H1 (cell line): ENCODE data around the gene PPARGC1A. TPM values are rescaled to one million over a fixed set of nuclear protein-coding genes. Genes with fewer than 3 reads are reported as not detected.

ENCODE experiments used
- CTCF ChIA-PET: fragments of 300-600 bp; sonication (Branson Sonifier 250); formaldehyde crosslinking; loops from one replicate; lab custom pipeline; 2021; ENCODE audit not compliant: partially characterized antibody; lab: Charles Lee
- POLR2A ChIA-PET: fragments of 300-600 bp; sonication (Branson Sonifier 250); formaldehyde crosslinking; loops from one replicate; lab custom pipeline; 2021; ENCODE audit warnings: inconsistent platforms; ENCODE audit not compliant: partially characterized antibody; lab: Charles Lee
- DNase-seq, 2 experiments: peaks; one replicate each; pipeline versions ENCODE4 v3.0.0 to v3.0.0-alpha.2; 2010 to 2022; ENCODE audit warnings: low spot score in 2 of 2, low read depth in 1 of 2, mixed read lengths in 1 of 2
- FAIRE-seq: peaks from 2 replicates; lab custom pipeline; 2011; peaks lifted over from hg19 to GRCh38; lab: Jason Lieb, UNC
- H2AFZ ChIP-seq: 2 replicates; pipeline ENCODE4 v1.8.1; 2012; ENCODE audit warnings: low read length, inconsistent platforms
- H2AK5ac ChIP-seq: 2 replicates; pipeline ENCODE4 v1.6.1; 2013; ENCODE audit warnings: low read depth, low read length
- H2BK120ac ChIP-seq: replicated peaks from 2 replicates; pipeline ENCODE3; 2013; ENCODE audit warnings: low read depth, low read length, inconsistent platforms
- H2BK12ac ChIP-seq: 2 replicates; pipeline ENCODE4 v1.6.1; 2013; ENCODE audit warnings: low read depth, low read length
- H2BK15ac ChIP-seq: 2 replicates; pipeline ENCODE4 v1.6.1; 2013; ENCODE audit warnings: low read length
- H2BK20ac ChIP-seq: 2 replicates; pipeline ENCODE4 v1.6.1; 2013; ENCODE audit warnings: low read length
- H2BK5ac ChIP-seq: 2 replicates; pipeline ENCODE4 v1.6.1; 2013; ENCODE audit warnings: low read depth, low read length
- H3K14ac ChIP-seq: 2 replicates; pipeline ENCODE4 v1.6.1; 2013; ENCODE audit warnings: inconsistent platforms; ENCODE audit not compliant: insufficient read length
- H3K18ac ChIP-seq: 2 replicates; pipeline ENCODE4 v1.6.1; 2013; ENCODE audit warnings: low read length; ENCODE audit errors: extremely low read depth
- H3K23ac ChIP-seq: 2 replicates; pipeline ENCODE4 v1.6.1; 2013; ENCODE audit warnings: inconsistent platforms; ENCODE audit not compliant: insufficient read length
- H3K23me2 ChIP-seq: 2 replicates; pipeline ENCODE4 v1.6.1; 2013; ENCODE audit warnings: low read depth, low read length
- H3K27ac ChIP-seq: 2 replicates; pipeline ENCODE4 v1.6.1; 2011; ENCODE audit warnings: low read depth, low read length, inconsistent platforms
- H3K27me3 ChIP-seq, 4 experiments: replicated peaks in 1 of 4; 1 replicate in 1 of 4; 2 replicates in 3 of 4; pipeline versions ENCODE4 v1.6.1 to v1.8.1; 2011 to 2013; ENCODE audit warnings: low read length in 3 of 4, mild to moderate bottlenecking in 3 of 4, inconsistent platforms in 2 of 4, mixed read lengths in 2 of 4, moderate library complexity in 1 of 4; ENCODE audit not compliant: control insufficient read depth in 3 of 4, insufficient read depth in 3 of 4; ENCODE audit errors: extremely low read depth in 1 of 4
- H3K36me3 ChIP-seq, 4 experiments: 2 replicates each; pipeline versions ENCODE4 v1.6.1 to v1.8.1; 2011 to 2013; ENCODE audit warnings: mild to moderate bottlenecking in 4 of 4, low read length in 3 of 4, moderate library complexity in 2 of 4, control low read depth in 1 of 4, inconsistent platforms in 1 of 4; ENCODE audit not compliant: insufficient read depth in 4 of 4, control insufficient read depth in 2 of 4
- H3K4ac ChIP-seq: replicated peaks from 2 replicates; pipeline ENCODE3; 2013; ENCODE audit warnings: low read length, low read depth, mixed read lengths, inconsistent platforms; ENCODE audit not compliant: insufficient read length
- H3K4me1 ChIP-seq, 4 experiments: replicated peaks in 1 of 4; 1 replicate in 1 of 4; 2 replicates in 3 of 4; pipeline versions ENCODE4 v1.6.1 to v1.8.1; 2011 to 2013; ENCODE audit warnings: low read length in 3 of 4, inconsistent platforms in 2 of 4, mixed read lengths in 1 of 4; ENCODE audit not compliant: insufficient read depth in 4 of 4, control insufficient read depth in 3 of 4
- H3K4me2 ChIP-seq, 2 experiments: 2 replicates each; pipeline versions ENCODE4 v1.6.1 to v1.8.1; 2011 to 2013; ENCODE audit warnings: low read depth in 2 of 2, low read length in 2 of 2, control low read depth in 1 of 2, inconsistent platforms in 1 of 2, mild to moderate bottlenecking in 1 of 2; ENCODE audit not compliant: insufficient read depth in 1 of 2
- H3K4me3 ChIP-seq, 4 experiments: fragments of 200-600, 300-600 bp in 1 of 4; sonication (generic), shearing (Covaris generic), sonication (Bioruptor Twin) in 1 of 4; 2 replicates each; pipeline versions ENCODE4 v1.5.1 to v1.8.1; 2011 to 2016; ENCODE audit warnings: low read length in 4 of 4, low read depth in 3 of 4, control low read depth in 2 of 4, inconsistent platforms in 2 of 4, mild to moderate bottlenecking in 2 of 4, mixed read lengths in 1 of 4, moderate library complexity in 1 of 4; ENCODE audit not compliant: insufficient read depth in 2 of 4; ENCODE audit errors: extremely low read depth in 1 of 4
- H3K56ac ChIP-seq: replicated peaks from 2 replicates; pipeline ENCODE3; 2013; ENCODE audit warnings: low read depth, mild to moderate bottlenecking, mixed read lengths, low read length, inconsistent platforms; ENCODE audit not compliant: insufficient read length
- H3K79me1 ChIP-seq: 2 replicates; pipeline ENCODE4 v1.6.1; 2013; ENCODE audit warnings: low read depth, low read length, control low read depth
- H3K79me2 ChIP-seq, 2 experiments: 2 replicates each; pipeline versions ENCODE4 v1.6.1 to v1.8.1; 2012 to 2013; ENCODE audit warnings: low read length in 2 of 2, mild to moderate bottlenecking in 2 of 2, inconsistent platforms in 1 of 2; ENCODE audit not compliant: insufficient read depth in 2 of 2, control insufficient read depth in 1 of 2
- H3K9ac ChIP-seq, 4 experiments: replicated peaks in 1 of 4; 1 replicate in 1 of 4; 2 replicates in 3 of 4; pipeline versions ENCODE4 v1.6.1 to v1.8.1; 2011 to 2013; ENCODE audit warnings: low read depth in 3 of 4, low read length in 3 of 4, control low read depth in 2 of 4, mild to moderate bottlenecking in 2 of 4, moderate library complexity in 2 of 4, inconsistent platforms in 1 of 4; ENCODE audit errors: extremely low read depth in 1 of 4
- H3K9me3 ChIP-seq, 2 experiments: 2 replicates each; pipeline versions ENCODE4 v1.6.1 to v1.8.1; 2012 to 2013; ENCODE audit warnings: mild to moderate bottlenecking in 2 of 2, moderate library complexity in 2 of 2, control low read depth in 1 of 2, inconsistent platforms in 1 of 2, low read depth in 1 of 2, low read length in 1 of 2, mixed read lengths in 1 of 2; ENCODE audit not compliant: insufficient read depth in 2 of 2
- H4K20me1 ChIP-seq, 2 experiments: replicated peaks in 1 of 2; 2 replicates each; pipeline versions ENCODE3 to v1.8.1; 2011 to 2013; ENCODE audit warnings: inconsistent platforms in 2 of 2, low read length in 2 of 2, mild to moderate bottlenecking in 1 of 2; ENCODE audit not compliant: insufficient read depth in 2 of 2, control insufficient read depth in 1 of 2
- H4K5ac ChIP-seq: 2 replicates; pipeline ENCODE4 v1.6.1; 2013; ENCODE audit warnings: low read length, low read depth, mixed read lengths, inconsistent platforms; ENCODE audit not compliant: insufficient read length
- H4K8ac ChIP-seq: 2 replicates; pipeline ENCODE4 v1.8.0; 2013; ENCODE audit warnings: mild to moderate bottlenecking, moderate library complexity, low read length, inconsistent platforms; ENCODE audit not compliant: insufficient read depth; ENCODE audit errors: extremely low read depth
- H4K91ac ChIP-seq: replicated peaks from 2 replicates; pipeline ENCODE3; 2013; ENCODE audit warnings: low read length, mixed read lengths, inconsistent platforms; ENCODE audit not compliant: insufficient read length
- WGBS, 2 experiments: shearing (Covaris generic) in 1 of 2; methylation state at CpG; one replicate each; pipeline versions ENCODE4 v1.1.6 to v1.1.7; 2013 to 2015; ENCODE audit warnings: low lambda C conversion rate in 2 of 2, mixed read lengths in 2 of 2, inconsistent platforms in 1 of 2, low coverage in 1 of 2, missing lambda C conversion rate in 1 of 2; ENCODE audit not compliant: insufficient replicate concordance in 2 of 2, insufficient coverage in 1 of 2, insufficient read length in 1 of 2; ENCODE audit errors: extremely low coverage in 1 of 2, missing lambda C conversion rate in 1 of 2; 5-methylcytosine and 5-hydroxymethylcytosine counted together
- polyA plus RNA-seq, 7 experiments: library from polyadenylated mRNA; depleted of rRNA in 3 of 7; stranded (reverse) in 5 of 7; unstranded in 2 of 7; fragments of >200 nt in 5 of 7; fragments of 200-250 nt in 2 of 7; gene quantifications; 1 replicate in 5 of 7; 2 replicates in 1 of 7; 4 replicates in 1 of 7; pipeline versions ENCODE4 v1.2.1 to v1.2.3, GENCODE V29; 2011 to 2013; ENCODE audit warnings: missing spikeins in 2 of 7, mixed read lengths in 2 of 7
- total RNA-seq: library from RNA; stranded (reverse); fragmentation: NEBNext Ultra II Directional; extraction: Animal tissue kit (Norgen Biotek cat#: 25700); gene quantifications from 2 replicates; pipeline ENCODE4 v1.2.1, GENCODE V29; 2021

The PPARGC1A gene
- total and polyA plus RNA-seq, 2 of the 8 experiments (the other 6 are each of a cell fraction or from before 2014, with no cell fraction given) = 0.54 to 1.4 TPM

DNA sequence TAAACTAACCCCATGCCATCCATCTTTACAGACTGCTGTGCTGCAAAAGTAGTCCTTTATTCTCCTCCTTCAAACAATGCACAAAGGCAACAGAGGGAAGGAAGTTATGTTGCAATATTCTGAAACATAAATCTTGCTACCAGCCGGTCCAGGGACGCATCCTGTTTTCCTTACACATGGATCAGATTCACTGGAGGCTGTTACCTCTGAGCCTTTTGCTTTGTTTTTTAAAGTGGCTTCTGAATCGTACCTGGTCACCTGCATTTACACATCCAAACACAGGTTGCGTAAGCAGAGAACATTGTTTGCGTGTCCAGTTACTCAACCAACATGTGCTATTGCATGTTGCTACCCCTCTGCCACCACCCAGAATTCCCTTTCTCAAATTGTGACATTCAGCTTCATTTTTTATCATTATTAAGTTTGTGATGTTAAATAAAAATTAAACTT lies 8.8 kb downstream of the PPARGC1A start:
- Histone ChIP-seq H3K4me2 (no peak overlapping the region), H2BK5ac (no peak overlapping the region), H4K91ac (no peak overlapping the region), H3K36me3 (no peaks in the 10 kb centered on the region), H3K79me1 (no peaks in the 10 kb centered on the region), H3K4me3 (no peak overlapping the region), H2BK20ac (no peak overlapping the region), H3K9me3 (no peaks in the 10 kb centered on the region), H4K5ac (no peak overlapping the region), H3K9ac (no peak overlapping the region), H4K20me1 (no peaks in the 10 kb centered on the region), H4K8ac (no peak overlapping the region), H3K23ac (no peak overlapping the region), H2BK120ac (no peak overlapping the region), H3K4me1 (peaks cover 0 to 15% (median 9%) of the 10 kb centered on the region in 4 experiments; a peak in 6 of 7 replicates), H3K14ac (no peak overlapping the region), H3K4ac (no peak overlapping the region), H3K23me2 (no peaks in the 10 kb centered on the region), H3K27me3 (no peaks in the 10 kb centered on the region), H2BK15ac (no peak overlapping the region), H2BK12ac (no peak overlapping the region), H3K18ac (no peak overlapping the region), H3K79me2 (no peaks in the 10 kb centered on the region), H3K27ac (no peak overlapping the region), H2AFZ (no peak overlapping the region), H2AK5ac (no peak overlapping the region), H3K56ac (no peak overlapping the region)
- DNase-seq (no peak), FAIRE-seq (no peak)
- ChIA-PET POLR2A (interaction anchor here (1.3 kb wide), 1 partner anchor 9 kb away, joined by 4 read pairs; the partner anchor contains the start of gene PPARGC1A), CTCF (interaction anchor here (1.3 kb wide), 1 partner anchor 25 kb away, joined by 4 read pairs; no protein-coding TSS in a partner anchor)
- 83% methylated on average over 5 of the region's 5 CpGs; no CpG with 5 or more reads in 1 of the 2 experiments for WGBS, 2 experiments
